ENCODE measurements around the gene UBE2H.

DNA sequence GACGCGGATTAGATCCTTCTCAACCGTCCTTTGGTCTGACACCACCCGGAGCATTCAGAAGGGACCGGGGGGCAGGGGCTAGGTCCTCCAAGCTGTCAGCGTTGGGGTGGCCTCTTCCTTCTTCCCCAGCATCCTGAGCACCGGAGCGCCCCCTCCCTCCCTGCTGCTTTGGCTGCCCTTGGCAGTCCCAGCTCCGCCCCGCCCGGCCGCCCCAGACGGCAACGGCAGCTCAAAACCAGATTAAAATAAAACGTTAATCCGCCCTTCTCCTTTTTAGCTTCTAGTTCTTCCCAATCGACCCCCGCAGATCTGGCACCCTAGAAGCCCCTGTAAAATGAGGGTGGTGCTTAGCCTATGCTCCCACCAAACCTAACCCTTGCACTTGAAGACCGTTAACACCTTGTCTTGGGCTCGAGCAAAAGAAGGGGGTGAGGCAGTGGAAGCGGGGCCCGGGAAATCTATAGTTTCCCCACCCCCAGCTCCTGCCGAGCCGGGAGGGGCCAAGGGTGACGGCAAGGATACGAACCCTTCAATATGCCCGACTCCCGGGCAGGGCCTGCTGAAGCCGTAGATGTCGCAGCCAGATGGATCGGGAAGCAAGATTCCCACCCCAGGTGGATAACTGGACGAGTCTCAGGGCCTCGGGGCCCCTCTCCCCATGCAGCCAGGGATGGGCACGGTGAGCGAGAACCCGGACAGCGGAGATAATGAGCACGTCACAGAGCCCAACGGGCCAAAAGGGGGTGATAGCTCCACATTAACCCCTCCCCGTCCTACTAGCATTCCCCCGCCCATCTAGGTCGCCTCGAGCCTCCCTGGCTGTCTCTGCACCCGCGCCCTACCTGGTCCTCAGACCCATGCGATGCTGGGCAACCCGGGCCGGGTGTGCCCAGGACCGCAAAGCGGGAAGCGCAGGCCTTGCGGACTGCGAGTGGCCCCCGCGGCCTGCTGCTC, 171.5 kb downstream of the UBE2H start:
- TF ChIP-seq, protein P1, sequence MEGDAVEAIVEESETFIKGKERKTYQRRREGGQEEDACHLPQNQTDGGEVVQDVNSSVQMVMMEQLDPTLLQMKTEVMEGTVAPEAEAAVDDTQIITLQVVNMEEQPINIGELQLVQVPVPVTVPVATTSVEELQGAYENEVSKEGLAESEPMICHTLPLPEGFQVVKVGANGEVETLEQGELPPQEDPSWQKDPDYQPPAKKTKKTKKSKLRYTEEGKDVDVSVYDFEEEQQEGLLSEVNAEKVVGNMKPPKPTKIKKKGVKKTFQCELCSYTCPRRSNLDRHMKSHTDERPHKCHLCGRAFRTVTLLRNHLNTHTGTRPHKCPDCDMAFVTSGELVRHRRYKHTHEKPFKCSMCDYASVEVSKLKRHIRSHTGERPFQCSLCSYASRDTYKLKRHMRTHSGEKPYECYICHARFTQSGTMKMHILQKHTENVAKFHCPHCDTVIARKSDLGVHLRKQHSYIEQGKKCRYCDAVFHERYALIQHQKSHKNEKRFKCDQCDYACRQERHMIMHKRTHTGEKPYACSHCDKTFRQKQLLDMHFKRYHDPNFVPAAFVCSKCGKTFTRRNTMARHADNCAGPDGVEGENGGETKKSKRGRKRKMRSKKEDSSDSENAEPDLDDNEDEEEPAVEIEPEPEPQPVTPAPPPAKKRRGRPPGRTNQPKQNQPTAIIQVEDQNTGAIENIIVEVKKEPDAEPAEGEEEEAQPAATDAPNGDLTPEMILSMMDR (IDR thresholded peaks at IDR 0.05; ENCODE audit: poor library complexity) = no peak
- peak; percentile 56 for TF ChIP-seq EZH2 (IDR thresholded peaks at IDR 0.05; ENCODE audit: borderline replicate concordance)
- TF ChIP-seq EZH2phosphoT487 (IDR thresholded peaks at IDR 0.05; ENCODE audit: low read depth, severe bottlenecking, unreplicated experiment) = peak; percentile 65
